HG03575 (cell line): Measurements from ENCODE around the gene HOTAIR.

Source experiments
- ATAC-seq: cut with Tn5 transposase; IDR thresholded peaks from one replicate; pipeline ENCODE4 v1.9.1; 2021; ENCODE audit not compliant: unreplicated experiment, insufficient number of reproducible peaks, low FRiP score; ENCODE audit errors: extremely low read depth

The HOTAIR gene

DNA sequence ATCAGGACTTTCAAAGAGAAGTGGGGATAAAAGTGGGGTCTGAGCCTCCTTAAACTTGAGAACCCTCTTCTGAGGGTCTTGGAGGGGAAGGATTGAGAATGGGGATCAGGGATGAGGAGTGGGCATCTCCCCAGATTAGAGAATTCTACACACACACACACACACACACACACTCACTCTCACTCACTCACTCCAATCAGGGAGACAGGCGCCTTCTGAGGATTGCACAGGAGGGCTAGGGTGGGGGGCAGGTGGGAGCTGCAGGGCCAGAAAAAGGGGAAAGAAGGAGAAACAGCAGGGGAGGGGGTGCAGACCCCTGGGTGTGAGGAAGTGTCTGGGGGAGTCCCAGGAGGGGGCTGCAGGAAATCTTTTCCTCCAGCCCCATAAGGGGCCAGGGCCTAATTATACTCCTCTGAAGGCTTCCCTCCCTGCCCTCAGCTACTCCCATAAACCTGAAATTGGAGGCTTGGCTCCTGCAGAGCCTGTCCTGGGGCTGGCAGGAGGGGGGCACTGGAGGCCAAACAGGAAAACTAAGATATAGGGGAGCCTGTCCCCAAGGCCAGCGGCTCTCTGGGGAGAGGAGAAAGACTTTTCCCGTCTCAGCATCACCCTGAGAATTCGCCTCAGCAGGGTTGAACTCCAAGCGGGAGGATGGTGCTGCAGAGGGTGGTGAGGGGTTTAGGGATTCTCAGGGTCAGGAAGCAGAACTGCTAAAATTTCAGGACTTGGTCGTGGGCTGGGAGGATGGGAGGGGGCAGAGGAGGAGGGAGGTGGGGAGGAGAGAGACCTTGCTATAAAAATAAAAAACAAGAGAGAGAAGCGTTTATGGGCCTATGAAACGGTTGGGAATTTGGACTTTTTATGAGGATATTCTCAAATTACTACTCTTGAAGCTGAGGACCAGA lies 26.8 kb upstream of the HOTAIR start:
- ATAC-seq: no peak

GRCh38 chr12:54000116-54001114 lies 25.7 kb upstream of the HOTAIR start, which contains the start of gene HOXC9:
HOXC9 (plus strand) TSS chr12:54000161; CDS start chr12:54000189, 28 bp downstream.
- no peak for ATAC-seq

DNA sequence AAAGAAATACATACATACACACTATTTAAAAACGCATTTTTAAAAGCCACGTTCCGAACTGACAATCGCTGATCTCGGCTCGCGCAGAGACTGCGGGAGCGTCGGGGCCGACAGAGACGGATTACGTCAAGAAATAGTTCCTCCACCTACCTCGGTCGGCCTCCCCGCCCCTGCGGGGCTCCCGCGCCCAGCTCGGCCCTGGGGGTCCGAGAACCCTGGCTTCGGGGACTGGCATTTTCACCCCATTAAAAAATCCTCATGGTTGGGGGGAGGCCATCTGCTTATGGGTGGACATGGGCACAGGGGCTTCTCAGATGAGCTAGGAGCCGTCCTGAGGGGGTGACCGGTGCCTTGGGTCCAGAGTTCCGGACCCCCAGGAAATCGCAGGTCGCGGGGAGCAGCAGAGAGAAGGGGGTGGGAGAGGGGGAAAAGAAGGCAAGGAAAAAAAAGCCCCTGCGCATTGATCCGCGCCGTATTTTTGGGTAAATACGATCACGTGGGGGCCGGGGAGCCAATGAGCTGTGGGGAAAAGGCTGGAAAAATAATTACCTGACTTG lies 24.9 kb upstream of the HOTAIR start:
- ATAC-seq: no peak

GRCh38 chr12:53998900-53999236 lies 24.1 kb upstream of the HOTAIR start:
- ATAC-seq: no peak

DNA sequence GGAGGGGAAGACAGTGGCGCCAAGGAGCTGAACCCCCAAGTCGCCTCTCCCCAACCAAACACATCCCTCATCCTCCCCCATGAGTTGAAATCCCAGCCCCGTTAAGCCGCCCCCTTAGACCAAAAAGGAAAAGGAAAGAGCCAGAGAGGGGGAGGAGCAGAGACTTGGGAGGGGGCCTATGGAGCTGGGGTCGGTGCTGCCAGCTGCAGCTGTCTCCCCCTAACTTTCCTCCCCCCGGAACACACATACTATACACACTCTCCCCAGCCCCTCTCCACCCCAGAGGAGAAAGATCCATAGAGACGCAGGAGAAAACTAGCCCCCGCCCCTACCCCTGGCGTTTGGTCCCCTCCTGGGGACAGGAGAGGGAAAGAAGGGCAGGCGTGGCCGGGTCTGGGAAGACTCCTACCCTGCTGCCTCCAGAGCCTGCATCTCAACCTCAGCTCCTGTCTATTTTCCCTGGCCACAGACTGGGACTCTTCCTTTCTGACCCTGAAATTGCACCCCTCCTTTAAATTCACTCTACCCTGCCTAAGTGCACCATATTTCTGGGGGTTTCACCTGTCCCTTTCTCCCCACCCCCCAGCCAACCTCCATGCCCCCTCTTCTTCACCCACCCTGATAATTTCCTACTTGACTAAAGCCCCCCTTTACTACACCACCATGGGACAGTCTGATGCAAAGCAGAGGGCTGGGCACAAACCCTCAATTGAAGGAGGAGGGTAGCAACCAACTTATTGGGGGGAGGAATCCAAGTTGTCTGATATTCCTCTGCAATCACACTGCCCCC lies 23.6 kb upstream of the HOTAIR start:
- no peak for ATAC-seq

- ATAC-seq: no peak
Measured at GRCh38 chr12:53997204-53998109, 22.7 kb upstream of the HOTAIR start.

DNA sequence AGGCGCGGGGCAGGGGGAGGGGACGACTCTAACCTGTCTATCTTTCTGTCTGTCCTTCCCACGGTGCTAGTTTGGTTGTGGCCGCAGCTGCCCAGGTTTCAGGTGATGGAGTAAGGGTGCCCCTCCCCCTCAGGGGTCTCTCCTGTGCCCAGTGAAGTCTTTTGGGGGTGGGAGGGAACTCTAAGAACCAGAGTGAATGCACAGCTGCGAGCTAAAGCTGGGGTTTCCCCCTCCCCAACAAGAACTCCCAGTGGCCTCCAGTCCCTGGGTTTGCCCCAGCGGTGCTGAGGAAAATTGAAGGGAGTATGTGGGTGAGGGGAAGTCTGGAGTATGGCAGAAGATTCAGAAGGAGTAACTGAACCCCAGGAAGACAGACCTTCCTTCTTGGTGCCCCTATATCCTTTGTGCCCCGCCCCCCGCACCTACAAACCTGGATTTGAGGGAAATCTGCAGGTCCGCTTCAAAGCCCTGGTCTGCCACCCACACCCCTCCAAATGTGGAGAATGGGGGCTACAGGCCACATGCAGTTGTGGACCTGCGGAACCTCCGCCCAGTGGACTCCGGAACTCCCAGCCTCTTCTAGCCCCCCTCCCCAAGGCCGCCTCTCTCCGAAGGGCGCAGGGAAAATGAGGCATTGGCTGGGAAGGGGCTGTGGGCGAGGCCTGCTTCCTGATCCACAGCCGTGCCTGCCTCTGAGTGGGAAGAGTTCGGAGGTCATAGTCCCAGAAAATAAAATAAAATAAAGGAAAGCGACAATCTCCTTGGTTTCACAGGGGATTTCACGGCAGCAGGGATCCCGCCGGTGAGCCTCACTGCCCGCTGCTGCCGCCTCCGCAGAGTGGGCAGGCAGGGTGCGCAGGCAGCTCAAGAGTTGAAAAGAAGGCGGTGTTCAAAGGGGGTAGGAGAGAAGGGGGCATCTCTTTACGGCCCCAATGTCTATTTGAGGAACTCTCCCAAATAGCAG lies 21.8 kb upstream of the HOTAIR start:
- no peak for ATAC-seq

GRCh38 chr12:53995378-53996239 lies 20.9 kb upstream of the HOTAIR start:
- ATAC-seq: no peak

DNA sequence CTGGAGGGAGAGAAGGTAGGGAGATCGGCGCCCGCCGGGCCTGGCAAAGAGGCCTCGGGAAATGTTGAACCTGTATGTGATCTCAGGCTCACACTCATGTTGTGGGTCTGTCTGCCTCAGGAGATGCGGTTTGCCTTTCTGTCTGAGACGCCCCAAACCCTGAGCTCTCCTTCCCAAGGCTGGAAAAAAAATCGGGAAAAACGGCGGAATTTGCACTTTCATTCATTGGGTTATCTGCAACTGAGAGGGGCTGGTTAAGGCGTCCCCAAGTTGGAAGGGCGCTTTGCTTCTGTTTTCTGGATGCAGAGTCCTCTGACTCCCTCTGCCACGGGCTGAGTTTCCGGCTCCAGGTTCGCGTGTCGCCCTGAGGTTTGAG lies 20.2 kb upstream of the HOTAIR start:
- ATAC-seq: no peak

DNA sequence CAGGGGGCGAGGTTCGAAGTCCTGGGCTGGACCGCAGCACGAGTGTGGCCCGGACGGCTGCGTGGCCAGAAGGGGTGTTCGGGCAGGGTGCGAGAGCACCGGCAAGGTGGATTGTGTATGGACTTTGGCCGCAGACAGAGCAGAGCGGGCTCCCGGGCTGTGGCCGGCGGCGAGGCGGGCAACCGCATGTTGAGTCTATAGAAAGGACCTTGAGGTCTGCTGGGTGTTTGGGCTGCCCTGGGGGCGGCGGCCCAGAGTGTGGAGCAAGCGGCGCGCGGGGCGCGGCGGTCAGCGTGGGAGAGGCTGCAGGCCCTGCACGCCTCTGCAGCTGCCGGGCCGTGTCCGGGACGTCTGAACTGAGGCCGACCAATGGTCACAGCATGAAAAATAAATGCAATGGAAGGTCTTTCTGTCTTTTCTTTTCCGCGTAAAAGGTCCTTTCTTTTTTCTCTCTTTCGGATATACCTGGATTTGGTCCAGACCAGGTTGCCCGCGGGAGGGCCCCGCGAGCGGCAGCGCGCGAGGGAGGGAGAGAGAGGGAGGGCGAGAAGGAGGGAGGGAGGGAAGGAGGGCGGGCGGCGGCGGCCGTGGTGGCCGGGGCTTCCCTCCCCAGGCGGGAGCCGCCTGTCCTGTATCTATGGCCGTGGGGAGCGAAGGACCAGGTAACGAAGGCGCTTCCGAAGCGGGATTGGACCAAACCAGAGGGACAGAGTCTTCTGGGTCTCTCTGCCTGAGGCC lies 19.7 kb upstream of the HOTAIR start:
- no peak for ATAC-seq

- no peak for ATAC-seq
Measured at GRCh38 chr12:53994009-53994263, 19.2 kb upstream of the HOTAIR start.

DNA sequence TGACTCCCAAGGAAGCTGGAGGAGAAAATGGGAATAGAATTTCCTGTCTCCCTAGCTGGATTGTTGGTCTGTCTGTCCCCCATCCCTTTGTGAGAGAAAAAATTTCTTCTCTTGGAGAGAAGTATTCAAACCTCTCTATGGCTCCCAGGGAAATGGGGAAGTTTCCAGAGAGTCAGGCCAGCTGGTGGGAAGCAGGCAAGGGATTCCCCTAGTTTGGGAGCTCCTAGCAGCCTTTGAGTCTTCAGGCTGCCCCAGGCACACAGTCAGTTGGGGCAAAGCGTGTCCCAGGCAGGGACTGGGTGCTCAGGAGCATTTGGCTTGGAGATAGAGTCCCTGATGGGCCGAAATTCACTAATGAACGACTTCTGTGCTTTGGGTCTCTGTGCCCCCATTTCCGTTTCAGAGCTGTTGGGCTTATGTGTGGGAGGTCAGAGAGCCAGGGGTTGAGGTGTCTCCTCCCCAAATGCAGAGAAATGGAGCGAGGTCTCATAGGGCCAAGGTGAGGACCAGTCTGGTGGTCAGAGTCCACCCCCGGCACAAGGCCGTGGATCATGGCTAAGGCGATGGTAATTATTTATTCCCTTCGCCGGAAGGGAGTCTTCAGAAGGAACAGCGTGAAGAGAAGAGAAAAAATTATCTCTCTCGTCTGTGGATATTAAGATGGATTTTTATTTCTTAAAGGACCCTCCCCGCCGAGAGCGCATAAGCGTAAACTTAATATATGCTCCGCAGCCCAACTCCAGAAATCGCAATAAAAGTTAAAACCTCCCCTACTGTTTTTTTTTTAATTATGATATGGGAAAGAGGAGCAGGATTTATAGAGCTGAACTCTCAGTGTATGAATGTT lies 18.6 kb upstream of the HOTAIR start:
- ATAC-seq: no peak

DNA sequence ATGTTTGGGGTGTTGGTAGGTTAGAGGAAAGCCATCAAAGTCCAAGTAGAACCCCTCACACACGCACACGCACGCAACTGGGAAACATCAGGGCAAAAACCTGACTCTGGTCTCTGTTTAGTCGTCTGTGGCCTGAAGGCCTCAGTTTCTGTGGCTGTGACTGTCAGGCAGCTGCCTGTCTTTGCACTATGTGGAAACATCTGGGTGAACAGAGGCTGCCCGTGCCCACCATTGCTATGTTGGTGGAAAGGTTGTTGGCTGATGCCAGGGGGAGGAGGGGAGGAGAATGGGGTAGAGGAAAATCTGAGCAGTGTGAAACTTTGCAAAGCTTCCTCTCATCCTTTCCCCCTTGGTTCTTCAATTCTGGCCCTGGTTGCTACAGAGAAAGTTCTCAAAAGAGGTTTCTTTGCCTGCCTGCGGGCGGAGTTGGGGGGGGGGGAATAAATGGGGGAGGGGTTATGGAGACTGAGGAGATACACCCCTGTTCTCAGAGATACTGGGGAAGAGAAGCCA lies 17.7 kb upstream of the HOTAIR start:
- no peak for ATAC-seq

- no peak for ATAC-seq
Measured at GRCh38 chr12:53991077-53991460, 16.3 kb upstream of the HOTAIR start.
